ENCODE measurements around the gene GADD45G.
A peak's percentile ranks its signal among the peaks of the same experiment; 100 is the strongest.

GADD45G gene

GRCh38 chr9:89632736-89633135 lies 27.9 kb downstream of the GADD45G start:
- DNase-seq (ENCODE audit: low spot score) (no peak), ATAC-seq (ENCODE audit: low read depth) (no peak)
- Histone ChIP-seq H3K27me3 (ENCODE audit: insufficient read depth, poor library complexity, severe bottlenecking) (no peaks in the 10 kb centered on the region), H3K4me3 (ENCODE audit: severe bottlenecking) (no peak overlapping the region), H3K4me1 (ENCODE audit: insufficient read depth, poor library complexity, severe bottlenecking) (peaks cover 12% of the 10 kb centered on the region), H3K9me3 (ENCODE audit: severe bottlenecking) (no peaks in the 10 kb centered on the region), H3K27ac (ENCODE audit: poor library complexity, severe bottlenecking) (no peak overlapping the region), H3K36me3 (ENCODE audit: low read depth) (no peaks in the 10 kb centered on the region)
- no peak for TF ChIP-seq CTCF (IDR thresholded peaks at IDR 0.05; ENCODE audit: poor library complexity, severe bottlenecking)

- Histone ChIP-seq H3K27ac (ENCODE audit: poor library complexity, severe bottlenecking) (no peak overlapping the region), H3K4me3 (ENCODE audit: severe bottlenecking) (no peak overlapping the region), H3K27me3 (ENCODE audit: insufficient read depth, poor library complexity, severe bottlenecking) (no peaks in the 10 kb centered on the region), H3K4me1 (ENCODE audit: insufficient read depth, poor library complexity, severe bottlenecking) (peaks cover 12% of the 10 kb centered on the region), H3K36me3 (ENCODE audit: low read depth) (no peaks in the 10 kb centered on the region), H3K9me3 (ENCODE audit: severe bottlenecking) (no peaks in the 10 kb centered on the region)
- DNase-seq (ENCODE audit: low spot score): no peak
- TF ChIP-seq CTCF (IDR thresholded peaks at IDR 0.05; ENCODE audit: poor library complexity, severe bottlenecking): no peak
- no peak for ATAC-seq (ENCODE audit: low read depth)
Observed at GRCh38 chr9:89633404-89633803, 28.6 kb downstream of the GADD45G start.

GRCh38 chr9:89633920-89634319 lies 29.1 kb downstream of the GADD45G start:
- Histone ChIP-seq H3K4me3 (ENCODE audit: severe bottlenecking) (no peak overlapping the region), H3K4me1 (ENCODE audit: insufficient read depth, poor library complexity, severe bottlenecking) (peaks cover 12% of the 10 kb centered on the region)
- TF ChIP-seq CTCF (IDR thresholded peaks at IDR 0.05; ENCODE audit: poor library complexity, severe bottlenecking): no peak

GRCh38 chr9:89634995-89635742 lies 30.4 kb downstream of the GADD45G start:
- TF ChIP-seq CTCF (IDR thresholded peaks at IDR 0.05; ENCODE audit: poor library complexity, severe bottlenecking): no peak
- ATAC-seq (ENCODE audit: low read depth): peak; percentile 94
- H3K4me3 ChIP-seq (ENCODE audit: severe bottlenecking): no peak overlapping the region
- no peak for DNase-seq (ENCODE audit: low spot score)
- no peaks in the 10 kb centered on the region for H3K36me3 ChIP-seq (ENCODE audit: low read depth)
- H3K27me3 ChIP-seq (ENCODE audit: insufficient read depth, poor library complexity, severe bottlenecking): no peaks in the 10 kb centered on the region
- H3K4me1 ChIP-seq (ENCODE audit: insufficient read depth, poor library complexity, severe bottlenecking): peaks cover 12% of the 10 kb centered on the region
- H3K27ac ChIP-seq (ENCODE audit: poor library complexity, severe bottlenecking): peak overlapping the region; percentile 8
- no peaks in the 10 kb centered on the region for H3K9me3 ChIP-seq (ENCODE audit: severe bottlenecking)

More at GRCh38 chr9:89633920-89634319, 29.1 kb downstream of the GADD45G start:
- no peak for DNase-seq (ENCODE audit: low spot score)
- H3K27ac ChIP-seq (ENCODE audit: poor library complexity, severe bottlenecking): no peak overlapping the region
- H3K27me3 ChIP-seq (ENCODE audit: insufficient read depth, poor library complexity, severe bottlenecking): no peaks in the 10 kb centered on the region
- no peak for ATAC-seq (ENCODE audit: low read depth)
- H3K9me3 ChIP-seq (ENCODE audit: severe bottlenecking): no peaks in the 10 kb centered on the region
- H3K36me3 ChIP-seq (ENCODE audit: low read depth): no peaks in the 10 kb centered on the region

- no peak overlapping the region for H3K4me3 ChIP-seq (ENCODE audit: severe bottlenecking)
- DNase-seq (ENCODE audit: low spot score) (no peak), ATAC-seq (ENCODE audit: low read depth) (peak; percentile 18; the same call in 1 of the 3 replicates)
- H3K9me3 ChIP-seq (ENCODE audit: severe bottlenecking): no peaks in the 10 kb centered on the region
- no peak for TF ChIP-seq CTCF (IDR thresholded peaks at IDR 0.05; ENCODE audit: poor library complexity, severe bottlenecking)
- no peak overlapping the region for H3K27ac ChIP-seq (ENCODE audit: poor library complexity, severe bottlenecking)
- H3K27me3 ChIP-seq (ENCODE audit: insufficient read depth, poor library complexity, severe bottlenecking): no peaks in the 10 kb centered on the region
- H3K36me3 ChIP-seq (ENCODE audit: low read depth): no peaks in the 10 kb centered on the region
- H3K4me1 ChIP-seq (ENCODE audit: insufficient read depth, poor library complexity, severe bottlenecking): peaks cover 12% of the 10 kb centered on the region
Observed at GRCh38 chr9:89635816-89636215, 31.0 kb downstream of the GADD45G start.
